GM23338 (cell line): ENCODE results near the gene APOL4. TPM values are rescaled to one million over a fixed set of nuclear protein-coding genes. Genes with fewer than 3 reads are reported as not detected.

Experiments
- ATAC-seq: fragments of 200-7000 bp; cut with Tn5 transposase; 3 replicates; pipeline ENCODE4 v1.9.1; 2020
- DNase-seq: peaks from one replicate; pipeline ENCODE4 v3.0.0-alpha.2; 2015; ENCODE audit warnings: low spot score
- H2AFZ ChIP-seq: fragments of 200-600 bp; sonication (generic); 2 replicates; pipeline ENCODE4 v1.8.0; 2016; ENCODE audit warnings: antibody characterized with exemption, mild to moderate bottlenecking, moderate library complexity
- H3F3A ChIP-seq: fragments of 200-600 bp; sonication (generic); replicated peaks from 2 replicates; pipeline ENCODE4 v1.8.0; 2017; ENCODE audit warnings: antibody characterized with exemption, mixed run types, low read depth
- H3K27ac ChIP-seq: fragments of 200-600 bp; sonication (generic); 2 replicates; pipeline ENCODE4 v1.6.1; 2016; ENCODE audit warnings: low read depth
- H3K27me3 ChIP-seq: fragments of 200-600 bp; sonication (generic); 2 replicates; pipeline ENCODE4 v1.8.0; 2016; ENCODE audit warnings: mild to moderate bottlenecking, mixed run types, moderate library complexity; ENCODE audit not compliant: insufficient read depth
- H3K36me3 ChIP-seq: fragments of 200-600 bp; sonication (generic); 2 replicates; pipeline ENCODE4 v1.8.0; 2016; ENCODE audit warnings: mild to moderate bottlenecking; ENCODE audit not compliant: insufficient read depth
- H3K4me1 ChIP-seq: fragments of 200-600 bp; sonication (generic); 2 replicates; pipeline ENCODE4 v1.8.0; 2016; ENCODE audit warnings: mild to moderate bottlenecking, moderate library complexity; ENCODE audit not compliant: insufficient read depth
- H3K4me2 ChIP-seq: fragments of 200-600 bp; sonication (generic); 2 replicates; pipeline ENCODE4 v1.7.1; 2017; ENCODE audit warnings: mixed run types
- H3K4me3 ChIP-seq: fragments of 200-600 bp; sonication (generic); 2 replicates; pipeline ENCODE4 v1.6.1; 2016; ENCODE audit warnings: mixed run types
- H3K79me2 ChIP-seq: fragments of 200-600 bp; sonication (generic); replicated peaks from 2 replicates; pipeline ENCODE4 v1.8.0; 2017; ENCODE audit warnings: mild to moderate bottlenecking; ENCODE audit not compliant: insufficient read depth
- H3K9me2 ChIP-seq: fragments of 200-600 bp; sonication (generic); 2 replicates; pipeline ENCODE4 v1.8.0; 2017; ENCODE audit not compliant: insufficient read depth
- H4K20me1 ChIP-seq: fragments of 200-600 bp; sonication (generic); replicated peaks from 2 replicates; pipeline ENCODE4 v1.8.0; 2017; ENCODE audit warnings: mild to moderate bottlenecking; ENCODE audit not compliant: insufficient read depth
- H3K27ac Mint-ChIP-seq: 2 replicates; pipeline ENCODE4 v1.8.0; 2020; ENCODE audit warnings: inconsistent platforms, mild to moderate bottlenecking, moderate library complexity, mixed read lengths
- H3K27me3 Mint-ChIP-seq: 3 replicates; pipeline ENCODE4 v1.8.0; 2022; ENCODE audit warnings: low read depth, mild to moderate bottlenecking, moderate library complexity, mixed read lengths, inconsistent platforms; ENCODE audit not compliant: insufficient read depth, poor library complexity
- H3K36me3 Mint-ChIP-seq: 3 replicates; pipeline ENCODE4 v1.8.0; 2021; ENCODE audit warnings: low read depth, mild to moderate bottlenecking, inconsistent platforms, moderate library complexity, mixed read lengths
- H3K4me1 Mint-ChIP-seq: 3 replicates; pipeline ENCODE4 v1.8.0; 2020; ENCODE audit warnings: mild to moderate bottlenecking, inconsistent platforms, mixed read lengths
- H3K4me3 Mint-ChIP-seq: 3 replicates; pipeline ENCODE4 v1.8.0; 2021; ENCODE audit warnings: moderate library complexity, mild to moderate bottlenecking, inconsistent platforms, mixed read lengths
- H3K9me3 Mint-ChIP-seq: 3 replicates; pipeline ENCODE4 v1.8.0; 2020; ENCODE audit warnings: moderate library complexity, mild to moderate bottlenecking, inconsistent platforms, mixed read lengths
- CREB1 ChIP-seq: fragments of 250-450 bp; sonication (Bioruptor Pico); IDR thresholded peaks from 2 replicates; pipeline ENCODE4 v1.5.0; 2020; ENCODE audit warnings: low read depth, mild to moderate bottlenecking, moderate library complexity
- EZH2 ChIP-seq: fragments of 200-600 bp; sonication (generic); IDR thresholded peaks from one replicate; pipeline ENCODE4 v1.8.0; 2017; ENCODE audit warnings: antibody characterized with exemption, mild to moderate bottlenecking, low read depth; ENCODE audit not compliant: unreplicated experiment
- EZH2phosphoT487 ChIP-seq: fragments of 200-600 bp; sonication (generic); IDR thresholded peaks from one replicate; pipeline ENCODE4 v1.8.1; 2018; ENCODE audit warnings: antibody characterized with exemption; ENCODE audit not compliant: unreplicated experiment
- JUNB ChIP-seq: IDR thresholded peaks from one replicate; pipeline ENCODE4 v1.6.1; 2016; ENCODE audit warnings: antibody characterized with exemption; ENCODE audit not compliant: unreplicated experiment
- NANOG ChIP-seq: IDR thresholded peaks from 2 replicates; pipeline ENCODE4 v1.6.1; 2016; ENCODE audit warnings: antibody characterized with exemption, borderline replicate concordance
- POLR2AphosphoS5 ChIP-seq: IDR thresholded peaks from 2 replicates; pipeline ENCODE4 v1.6.1; 2016; ENCODE audit warnings: antibody characterized with exemption, low read depth
- STAT1 ChIP-seq: IDR thresholded peaks from one replicate; pipeline ENCODE4 v1.6.1; 2016; ENCODE audit warnings: antibody characterized with exemption; ENCODE audit not compliant: unreplicated experiment
- ZNF114 ChIP-seq: fragments of 250-450 bp; sonication (Bioruptor Pico); IDR thresholded peaks from 2 replicates; pipeline ENCODE4 v1.5.0; 2020; ENCODE audit warnings: mild to moderate bottlenecking, moderate library complexity
- ZNF331 ChIP-seq: fragments of 250-450 bp; sonication (Bioruptor Pico); IDR thresholded peaks from 2 replicates; pipeline ENCODE4 v1.5.0; 2020; ENCODE audit warnings: low read depth, mild to moderate bottlenecking, moderate library complexity
- polyA plus RNA-seq: library from polyadenylated mRNA; unstranded; fragments of >200 nt; fragmentation: Nextera tagmentation; extraction: Ambion mirVana; gene quantifications from 2 replicates; pipeline ENCODE4 v1.2.1, GENCODE V29; 2016
- total RNA-seq: library from RNA; depleted of rRNA; stranded (reverse); fragments of >200 nt; shearing (Covaris generic); gene quantifications from 2 replicates; pipeline ENCODE4 v1.2.3, GENCODE V29; 2014
- TF ChIP-seq, protein P1 (sequence below): fragments of 250-450 bp; sonication (Bioruptor Pico); IDR thresholded peaks from 2 replicates; pipeline ENCODE4 v1.5.0; 2020; ENCODE audit warnings: mild to moderate bottlenecking, moderate library complexity
- TF ChIP-seq, protein P2 (sequence below), 2 experiments: fragments of 200-600 bp in 1 of 2; sonication (generic) in 1 of 2; conservative IDR thresholded peaks; 2 replicates each; pipeline versions ENCODE4 v1.5.1 to v1.6.1; 2016 to 2017; ENCODE audit warnings: antibody characterized with exemption in 2 of 2, low read depth in 2 of 2, mild to moderate bottlenecking in 2 of 2, moderate library complexity in 1 of 2
- TF ChIP-seq, protein P3 (sequence below): IDR thresholded peaks from one replicate; pipeline ENCODE4 v1.6.1; 2018; ENCODE audit warnings: antibody characterized with exemption; ENCODE audit not compliant: unreplicated experiment
- TF ChIP-seq, protein P4 (sequence below): IDR thresholded peaks from 2 replicates; pipeline ENCODE4 v1.6.1; 2016; ENCODE audit warnings: antibody characterized with exemption

The APOL4 gene
- total and polyA plus RNA-seq, 2 experiments from 2014 or later: not detected

DNA sequence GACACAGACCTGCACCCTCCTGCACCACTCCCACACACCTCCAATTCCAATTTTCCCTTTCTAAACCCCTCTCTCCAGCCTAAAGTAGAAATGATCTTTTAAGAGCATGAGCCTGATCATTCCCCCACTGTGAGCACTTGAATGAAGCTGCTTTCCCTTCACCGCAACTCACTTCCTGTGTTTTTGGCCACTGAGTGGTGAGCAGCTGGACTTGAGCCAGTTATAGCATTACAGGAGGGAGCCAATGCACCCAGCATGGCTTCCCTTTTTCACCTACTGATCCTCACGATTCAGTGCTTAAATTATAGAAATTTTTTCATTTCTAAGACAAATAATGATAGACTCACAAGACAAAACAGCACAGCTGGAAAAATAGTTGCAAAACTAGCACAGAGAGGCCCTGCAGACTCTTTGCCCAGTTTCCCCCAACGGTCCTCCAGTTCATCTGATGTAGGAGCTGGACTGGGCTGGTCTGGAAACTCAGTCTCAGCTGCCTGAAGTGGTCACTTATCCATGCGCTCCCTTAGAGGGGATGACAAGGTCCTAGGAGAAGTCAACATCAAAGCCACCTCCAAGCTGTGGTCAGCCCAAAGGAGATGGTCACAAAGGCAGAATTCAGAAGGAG, 9.7 kb upstream of the APOL4 start:
- no peaks in the 10 kb centered on the region for H3K79me2 ChIP-seq
- no peaks in the 10 kb centered on the region for H3K4me1 ChIP-seq
- no peaks in the 10 kb centered on the region for H3K27me3 ChIP-seq
- DNase-seq: no peak
- H4K20me1 ChIP-seq: no peaks in the 10 kb centered on the region
- H2AFZ ChIP-seq: no peak overlapping the region
- H3K4me3 Mint-ChIP-seq: no peak overlapping the region
- 0 out of 3 replicates have a peak, but pooled peaks cover 3% of the 10 kb centered on the region for H3K4me1 Mint-ChIP-seq
- no peaks in the 10 kb centered on the region for H3F3A ChIP-seq
- H3K9me3 Mint-ChIP-seq: peaks cover 18% of the 10 kb centered on the region
- H3K4me2 ChIP-seq: no peak overlapping the region
- H3K4me3 ChIP-seq: no peak overlapping the region
- TF ChIP-seq POLR2AphosphoS5: no peak
- TF ChIP-seq, protein P1, sequence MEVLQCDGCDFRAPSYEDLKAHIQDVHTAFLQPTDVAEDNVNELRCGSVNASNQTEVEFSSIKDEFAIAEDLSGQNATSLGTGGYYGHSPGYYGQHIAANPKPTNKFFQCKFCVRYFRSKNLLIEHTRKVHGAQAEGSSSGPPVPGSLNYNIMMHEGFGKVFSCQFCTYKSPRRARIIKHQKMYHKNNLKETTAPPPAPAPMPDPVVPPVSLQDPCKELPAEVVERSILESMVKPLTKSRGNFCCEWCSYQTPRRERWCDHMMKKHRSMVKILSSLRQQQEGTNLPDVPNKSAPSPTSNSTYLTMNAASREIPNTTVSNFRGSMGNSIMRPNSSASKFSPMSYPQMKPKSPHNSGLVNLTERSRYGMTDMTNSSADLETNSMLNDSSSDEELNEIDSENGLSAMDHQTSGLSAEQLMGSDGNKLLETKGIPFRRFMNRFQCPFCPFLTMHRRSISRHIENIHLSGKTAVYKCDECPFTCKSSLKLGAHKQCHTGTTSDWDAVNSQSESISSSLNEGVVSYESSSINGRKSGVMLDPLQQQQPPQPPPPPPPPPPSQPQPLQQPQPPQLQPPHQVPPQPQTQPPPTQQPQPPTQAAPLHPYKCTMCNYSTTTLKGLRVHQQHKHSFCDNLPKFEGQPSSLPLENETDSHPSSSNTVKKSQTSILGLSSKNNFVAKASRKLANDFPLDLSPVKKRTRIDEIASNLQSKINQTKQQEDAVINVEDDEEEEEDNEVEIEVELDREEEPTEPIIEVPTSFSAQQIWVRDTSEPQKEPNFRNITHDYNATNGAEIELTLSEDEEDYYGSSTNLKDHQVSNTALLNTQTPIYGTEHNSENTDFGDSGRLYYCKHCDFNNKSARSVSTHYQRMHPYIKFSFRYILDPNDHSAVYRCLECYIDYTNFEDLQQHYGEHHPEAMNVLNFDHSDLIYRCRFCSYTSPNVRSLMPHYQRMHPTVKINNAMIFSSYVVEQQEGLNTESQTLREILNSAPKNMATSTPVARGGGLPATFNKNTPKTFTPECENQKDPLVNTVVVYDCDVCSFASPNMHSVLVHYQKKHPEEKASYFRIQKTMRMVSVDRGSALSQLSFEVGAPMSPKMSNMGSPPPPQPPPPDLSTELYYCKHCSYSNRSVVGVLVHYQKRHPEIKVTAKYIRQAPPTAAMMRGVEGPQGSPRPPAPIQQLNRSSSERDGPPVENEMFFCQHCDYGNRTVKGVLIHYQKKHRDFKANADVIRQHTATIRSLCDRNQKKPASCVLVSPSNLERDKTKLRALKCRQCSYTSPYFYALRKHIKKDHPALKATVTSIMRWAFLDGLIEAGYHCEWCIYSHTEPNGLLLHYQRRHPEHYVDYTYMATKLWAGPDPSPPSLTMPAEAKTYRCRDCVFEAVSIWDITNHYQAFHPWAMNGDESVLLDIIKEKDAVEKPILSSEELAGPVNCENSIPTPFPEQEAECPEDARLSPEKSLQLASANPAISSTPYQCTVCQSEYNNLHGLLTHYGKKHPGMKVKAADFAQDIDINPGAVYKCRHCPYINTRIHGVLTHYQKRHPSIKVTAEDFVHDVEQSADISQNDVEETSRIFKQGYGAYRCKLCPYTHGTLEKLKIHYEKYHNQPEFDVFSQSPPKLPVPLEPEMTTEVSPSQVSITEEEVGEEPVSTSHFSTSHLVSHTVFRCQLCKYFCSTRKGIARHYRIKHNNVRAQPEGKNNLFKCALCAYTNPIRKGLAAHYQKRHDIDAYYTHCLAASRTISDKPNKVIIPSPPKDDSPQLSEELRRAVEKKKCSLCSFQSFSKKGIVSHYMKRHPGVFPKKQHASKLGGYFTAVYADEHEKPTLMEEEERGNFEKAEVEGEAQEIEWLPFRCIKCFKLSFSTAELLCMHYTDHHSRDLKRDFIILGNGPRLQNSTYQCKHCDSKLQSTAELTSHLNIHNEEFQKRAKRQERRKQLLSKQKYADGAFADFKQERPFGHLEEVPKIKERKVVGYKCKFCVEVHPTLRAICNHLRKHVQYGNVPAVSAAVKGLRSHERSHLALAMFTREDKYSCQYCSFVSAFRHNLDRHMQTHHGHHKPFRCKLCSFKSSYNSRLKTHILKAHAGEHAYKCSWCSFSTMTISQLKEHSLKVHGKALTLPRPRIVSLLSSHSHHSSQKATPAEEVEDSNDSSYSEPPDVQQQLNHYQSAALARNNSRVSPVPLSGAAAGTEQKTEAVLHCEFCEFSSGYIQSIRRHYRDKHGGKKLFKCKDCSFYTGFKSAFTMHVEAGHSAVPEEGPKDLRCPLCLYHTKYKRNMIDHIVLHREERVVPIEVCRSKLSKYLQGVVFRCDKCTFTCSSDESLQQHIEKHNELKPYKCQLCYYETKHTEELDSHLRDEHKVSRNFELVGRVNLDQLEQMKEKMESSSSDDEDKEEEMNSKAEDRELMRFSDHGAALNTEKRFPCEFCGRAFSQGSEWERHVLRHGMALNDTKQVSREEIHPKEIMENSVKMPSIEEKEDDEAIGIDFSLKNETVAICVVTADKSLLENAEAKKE: no peak
- TF ChIP-seq NANOG: no peak
- TF ChIP-seq EZH2phosphoT487: no peak
- TF ChIP-seq, protein P2, sequence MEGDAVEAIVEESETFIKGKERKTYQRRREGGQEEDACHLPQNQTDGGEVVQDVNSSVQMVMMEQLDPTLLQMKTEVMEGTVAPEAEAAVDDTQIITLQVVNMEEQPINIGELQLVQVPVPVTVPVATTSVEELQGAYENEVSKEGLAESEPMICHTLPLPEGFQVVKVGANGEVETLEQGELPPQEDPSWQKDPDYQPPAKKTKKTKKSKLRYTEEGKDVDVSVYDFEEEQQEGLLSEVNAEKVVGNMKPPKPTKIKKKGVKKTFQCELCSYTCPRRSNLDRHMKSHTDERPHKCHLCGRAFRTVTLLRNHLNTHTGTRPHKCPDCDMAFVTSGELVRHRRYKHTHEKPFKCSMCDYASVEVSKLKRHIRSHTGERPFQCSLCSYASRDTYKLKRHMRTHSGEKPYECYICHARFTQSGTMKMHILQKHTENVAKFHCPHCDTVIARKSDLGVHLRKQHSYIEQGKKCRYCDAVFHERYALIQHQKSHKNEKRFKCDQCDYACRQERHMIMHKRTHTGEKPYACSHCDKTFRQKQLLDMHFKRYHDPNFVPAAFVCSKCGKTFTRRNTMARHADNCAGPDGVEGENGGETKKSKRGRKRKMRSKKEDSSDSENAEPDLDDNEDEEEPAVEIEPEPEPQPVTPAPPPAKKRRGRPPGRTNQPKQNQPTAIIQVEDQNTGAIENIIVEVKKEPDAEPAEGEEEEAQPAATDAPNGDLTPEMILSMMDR (conservative IDR thresholded peaks at IDR 0.05; ENCODE audit: low read depth in 2 of 2): no peak
- TF ChIP-seq CREB1: no peak
- TF ChIP-seq STAT1: no peak
- no peak for TF ChIP-seq EZH2
- no peak for TF ChIP-seq ZNF114 (CRISPR knock-in tag)
- TF ChIP-seq ZNF331 (CRISPR knock-in tag): no peak
- TF ChIP-seq, protein P3, sequence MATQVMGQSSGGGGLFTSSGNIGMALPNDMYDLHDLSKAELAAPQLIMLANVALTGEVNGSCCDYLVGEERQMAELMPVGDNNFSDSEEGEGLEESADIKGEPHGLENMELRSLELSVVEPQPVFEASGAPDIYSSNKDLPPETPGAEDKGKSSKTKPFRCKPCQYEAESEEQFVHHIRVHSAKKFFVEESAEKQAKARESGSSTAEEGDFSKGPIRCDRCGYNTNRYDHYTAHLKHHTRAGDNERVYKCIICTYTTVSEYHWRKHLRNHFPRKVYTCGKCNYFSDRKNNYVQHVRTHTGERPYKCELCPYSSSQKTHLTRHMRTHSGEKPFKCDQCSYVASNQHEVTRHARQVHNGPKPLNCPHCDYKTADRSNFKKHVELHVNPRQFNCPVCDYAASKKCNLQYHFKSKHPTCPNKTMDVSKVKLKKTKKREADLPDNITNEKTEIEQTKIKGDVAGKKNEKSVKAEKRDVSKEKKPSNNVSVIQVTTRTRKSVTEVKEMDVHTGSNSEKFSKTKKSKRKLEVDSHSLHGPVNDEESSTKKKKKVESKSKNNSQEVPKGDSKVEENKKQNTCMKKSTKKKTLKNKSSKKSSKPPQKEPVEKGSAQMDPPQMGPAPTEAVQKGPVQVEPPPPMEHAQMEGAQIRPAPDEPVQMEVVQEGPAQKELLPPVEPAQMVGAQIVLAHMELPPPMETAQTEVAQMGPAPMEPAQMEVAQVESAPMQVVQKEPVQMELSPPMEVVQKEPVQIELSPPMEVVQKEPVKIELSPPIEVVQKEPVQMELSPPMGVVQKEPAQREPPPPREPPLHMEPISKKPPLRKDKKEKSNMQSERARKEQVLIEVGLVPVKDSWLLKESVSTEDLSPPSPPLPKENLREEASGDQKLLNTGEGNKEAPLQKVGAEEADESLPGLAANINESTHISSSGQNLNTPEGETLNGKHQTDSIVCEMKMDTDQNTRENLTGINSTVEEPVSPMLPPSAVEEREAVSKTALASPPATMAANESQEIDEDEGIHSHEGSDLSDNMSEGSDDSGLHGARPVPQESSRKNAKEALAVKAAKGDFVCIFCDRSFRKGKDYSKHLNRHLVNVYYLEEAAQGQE: no peak
- TF ChIP-seq JUNB: no peak
- TF ChIP-seq, protein P4, sequence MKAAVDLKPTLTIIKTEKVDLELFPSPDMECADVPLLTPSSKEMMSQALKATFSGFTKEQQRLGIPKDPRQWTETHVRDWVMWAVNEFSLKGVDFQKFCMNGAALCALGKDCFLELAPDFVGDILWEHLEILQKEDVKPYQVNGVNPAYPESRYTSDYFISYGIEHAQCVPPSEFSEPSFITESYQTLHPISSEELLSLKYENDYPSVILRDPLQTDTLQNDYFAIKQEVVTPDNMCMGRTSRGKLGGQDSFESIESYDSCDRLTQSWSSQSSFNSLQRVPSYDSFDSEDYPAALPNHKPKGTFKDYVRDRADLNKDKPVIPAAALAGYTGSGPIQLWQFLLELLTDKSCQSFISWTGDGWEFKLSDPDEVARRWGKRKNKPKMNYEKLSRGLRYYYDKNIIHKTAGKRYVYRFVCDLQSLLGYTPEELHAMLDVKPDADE: no peak
- 0 out of 3 replicates have a peak, but pooled peaks cover 3% of the 10 kb centered on the region for H3K36me3 Mint-ChIP-seq
- H3K27ac Mint-ChIP-seq: no peak overlapping the region
- ATAC-seq: no peak
- H3K9me2 ChIP-seq: no peaks in the 10 kb centered on the region
- no peaks in the 10 kb centered on the region for H3K36me3 ChIP-seq
- peaks cover 4% of the 10 kb centered on the region for H3K27me3 Mint-ChIP-seq
- no peak overlapping the region for H3K27ac ChIP-seq
